GM19035 (cell line): ENCODE results near the gene TP53I11.

Experiments
- ATAC-seq: cut with Tn5 transposase; IDR thresholded peaks from one replicate; pipeline ENCODE4 v1.9.1; 2021; ENCODE audit not compliant: unreplicated experiment

TP53I11 gene

DNA sequence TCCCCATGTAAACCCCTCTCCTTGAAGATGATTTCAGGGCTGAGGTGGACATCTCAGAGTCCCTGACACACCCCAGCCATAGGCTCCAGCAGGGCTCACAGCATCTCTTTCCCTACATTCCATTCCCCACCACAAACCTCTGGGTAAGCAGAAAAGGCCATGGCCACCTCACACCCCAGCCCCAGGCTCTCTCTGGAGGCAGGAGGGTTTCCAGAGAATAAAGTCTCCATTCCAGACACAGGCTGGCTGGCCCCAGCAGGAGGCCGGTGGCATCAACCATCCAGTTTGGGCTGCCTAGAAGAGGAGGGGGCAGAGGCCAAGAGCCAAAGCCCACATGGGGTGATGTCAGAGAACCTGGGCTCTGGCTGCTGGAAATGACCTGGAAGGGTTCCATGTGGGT, 61.4 kb downstream of the TP53I11 start:
- no peak for ATAC-seq

DNA sequence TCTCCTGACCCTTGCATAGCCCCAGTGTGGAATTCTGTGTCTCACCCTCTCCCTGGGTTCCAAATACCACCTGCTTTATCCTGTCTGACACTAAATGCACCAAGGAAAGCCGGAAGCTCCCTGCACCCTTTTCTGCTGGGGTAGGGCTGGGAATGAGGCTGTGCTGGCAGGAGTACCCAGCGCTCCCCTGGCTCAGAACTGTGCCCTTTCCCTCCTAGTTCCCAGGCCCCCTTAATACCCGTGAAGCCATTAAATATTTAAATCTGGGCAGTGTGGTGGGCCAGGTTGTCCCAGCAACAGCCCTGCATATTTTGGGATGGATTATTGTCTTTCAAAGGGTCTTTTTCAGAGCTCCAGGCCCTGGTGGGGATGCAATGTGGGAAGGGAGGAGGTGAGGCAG, 63.0 kb downstream of the TP53I11 start:
- no peak for ATAC-seq

DNA sequence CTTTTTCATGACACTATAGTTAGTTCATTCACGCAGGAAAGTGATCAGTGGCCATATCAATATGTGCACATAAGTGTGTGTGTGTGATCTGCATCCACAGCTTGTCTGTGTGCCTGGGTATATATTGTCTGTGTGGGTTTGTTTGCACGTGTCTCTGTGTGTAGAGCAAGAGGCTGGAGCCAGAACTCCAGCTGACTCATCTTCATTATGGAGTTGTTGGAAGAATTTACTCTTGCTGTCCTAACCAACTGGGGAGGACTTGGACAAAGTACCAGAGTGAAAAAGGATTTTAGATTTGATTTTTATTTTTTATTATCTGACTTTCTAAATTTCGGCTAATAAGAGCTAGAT, 63.9 kb downstream of the TP53I11 start:
- ATAC-seq = no peak

DNA sequence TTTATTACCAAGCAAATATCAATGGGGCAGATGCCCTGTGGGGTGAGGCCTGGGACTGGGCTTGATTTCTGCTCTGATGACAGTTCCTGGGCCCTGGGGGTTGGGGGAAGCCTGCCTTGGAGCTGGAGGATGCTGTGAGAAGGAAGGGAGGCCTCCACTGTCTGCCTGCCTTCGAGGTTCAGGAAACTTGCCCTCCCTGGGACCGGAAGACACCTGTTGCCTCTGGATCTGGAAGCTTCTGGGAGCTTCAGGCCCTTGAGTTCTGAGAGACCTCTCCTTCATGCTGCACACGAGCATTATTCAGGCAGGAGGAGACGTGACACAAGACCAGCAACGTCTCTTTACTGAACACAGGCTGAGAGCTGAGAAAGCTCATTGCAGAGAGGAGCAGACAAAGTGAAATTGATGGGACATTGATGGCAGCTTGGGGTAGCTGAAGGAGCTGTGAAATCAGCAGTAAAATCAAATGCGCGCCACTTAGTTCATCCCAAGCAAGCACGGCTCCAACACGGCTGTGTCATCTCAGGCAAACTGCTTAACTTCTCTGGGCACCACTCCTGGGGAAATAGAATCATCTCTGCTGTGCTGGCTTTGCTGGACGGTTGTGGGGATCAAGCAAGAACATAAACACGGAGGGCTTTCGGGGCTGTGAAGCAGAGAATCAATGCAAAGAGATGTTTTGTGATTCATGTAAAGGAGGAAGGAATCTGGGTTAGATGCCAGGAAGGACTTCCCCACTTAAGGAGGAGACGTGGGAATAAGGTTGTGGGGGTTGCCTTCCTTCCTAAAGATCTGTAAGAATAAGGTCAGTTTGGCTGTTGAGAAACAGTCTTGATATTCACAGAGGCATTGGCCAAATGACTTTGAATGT, 64.5 kb downstream of the TP53I11 start:
- no peak for ATAC-seq

DNA sequence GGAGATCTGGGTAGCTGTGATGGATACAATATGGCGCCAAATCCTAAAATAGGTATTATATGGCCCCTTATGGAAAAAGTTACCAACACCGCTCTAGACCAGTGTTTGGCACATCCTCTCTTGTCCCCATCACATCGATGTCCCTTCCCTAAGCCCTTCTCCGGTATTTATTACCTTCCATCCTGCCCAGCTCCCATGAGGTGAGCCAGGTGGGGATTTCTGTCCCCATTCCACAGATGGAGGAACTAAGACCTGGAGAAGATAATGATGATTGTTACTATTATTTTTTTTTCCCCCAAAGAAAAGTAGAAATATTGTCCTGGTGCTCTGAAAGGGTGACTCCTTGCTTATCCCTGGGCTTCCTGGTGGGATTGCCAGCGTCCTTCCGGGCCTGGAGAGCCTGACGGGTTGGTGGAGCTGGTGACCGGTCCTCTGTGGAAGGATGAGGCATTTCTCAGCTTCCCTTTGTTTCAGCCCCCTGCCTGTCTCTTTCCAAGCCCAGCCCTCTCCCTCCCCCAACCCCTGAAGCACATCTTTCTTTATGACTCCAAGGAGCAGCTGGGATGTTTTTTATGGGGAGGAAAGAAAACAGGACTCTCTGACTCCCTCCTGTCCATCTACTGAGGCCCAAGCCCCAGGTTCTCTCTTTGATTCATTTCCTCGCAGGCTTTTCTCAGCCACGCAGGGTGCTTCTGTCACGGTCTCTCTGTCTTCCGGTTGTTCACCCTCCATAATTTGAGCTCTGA, 65.4 kb downstream of the TP53I11 start:
- ATAC-seq = no peak

DNA sequence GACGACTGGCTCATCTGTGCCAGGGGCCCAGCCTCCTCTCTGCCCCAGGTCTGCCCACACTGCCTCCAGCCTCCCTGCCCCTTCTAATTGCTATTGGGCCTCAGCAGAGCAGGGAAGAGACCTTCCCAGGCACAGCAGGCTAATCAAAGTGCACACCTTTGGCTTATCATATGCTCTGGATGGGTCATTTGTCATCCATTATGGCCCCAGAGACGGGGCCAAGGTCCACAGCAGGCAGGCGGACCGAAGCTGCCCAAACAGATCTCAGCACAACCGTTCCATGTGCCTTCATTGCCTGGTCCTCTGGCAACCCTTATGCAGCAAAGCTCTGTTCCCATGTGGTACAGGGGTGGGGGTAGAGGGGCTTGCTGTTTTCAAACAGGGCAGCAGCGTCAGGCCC, 66.6 kb downstream of the TP53I11 start:
- no peak for ATAC-seq

DNA sequence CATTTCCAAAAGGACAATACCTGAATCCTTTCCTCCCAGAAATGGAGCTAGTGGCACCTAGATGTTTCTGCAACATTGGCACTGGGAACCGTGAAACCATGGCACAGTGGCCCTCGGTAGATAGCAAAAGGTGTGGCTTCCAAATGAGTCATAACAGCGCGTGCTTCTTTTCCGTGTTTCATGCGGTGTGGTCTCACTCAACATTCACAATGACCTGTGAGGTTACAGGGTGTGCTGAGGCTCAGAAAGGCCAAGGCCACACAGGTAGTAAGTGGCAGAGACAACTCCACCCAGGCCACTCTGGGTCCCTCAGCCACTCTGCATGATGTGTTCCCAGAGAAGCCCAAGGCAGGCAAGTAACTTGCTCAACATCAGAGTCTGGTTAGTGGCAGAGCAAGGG, 67.4 kb downstream of the TP53I11 start:
- ATAC-seq = no peak
